Activated naive CD8-positive, alpha-beta T cell treated with anti-CD3 and anti-CD28 coated beads, Interleukin-2, amount 50 U/mL, for 16 hours (primary cell): ENCODE results near the gene PNPT1.
"Not testable (repeated sequence)": the region's sequence is repeated elsewhere in the genome, so short reads cannot be mapped to it uniquely, and the experiment has no call there.

Experiments
- DNase-seq: peaks from one replicate; pipeline ENCODE4 v3.0.0-alpha.2; 2020; ENCODE audit warnings: low read depth, low spot score

Gene PNPT1

GRCh38 chr2:55693181-55694125 lies at the start of gene PNPT1:
PNPT1 (minus strand) TSS chr2:55693844; CDS start chr2:55693823, 21 bp downstream.
- peak; percentile 89 for DNase-seq

GRCh38 chr2:55742996-55743395 lies 49.4 kb upstream of the PNPT1 start:
- DNase-seq: no peak

GRCh38 chr2:55736019-55736536 lies 42.4 kb upstream of the PNPT1 start:
- DNase-seq: not testable (repeated sequence)

- DNase-seq: no peak
Measured at GRCh38 chr2:55734726-55735125, 41.1 kb upstream of the PNPT1 start.

GRCh38 chr2:55733335-55733734 lies 39.7 kb upstream of the PNPT1 start:
- DNase-seq: no peak

GRCh38 chr2:55732854-55733253 lies 39.2 kb upstream of the PNPT1 start:
- DNase-seq: no peak

- DNase-seq: no peak
Measured at GRCh38 chr2:55729136-55729685, 35.6 kb upstream of the PNPT1 start.

- DNase-seq: no peak
Measured at GRCh38 chr2:55721596-55722215, 28.1 kb upstream of the PNPT1 start.

GRCh38 chr2:55720417-55720816 lies 26.8 kb upstream of the PNPT1 start:
- DNase-seq: no peak

- DNase-seq: no peak
Measured at GRCh38 chr2:55719852-55720251, 26.2 kb upstream of the PNPT1 start.

GRCh38 chr2:55718165-55719008 lies 24.7 kb upstream of the PNPT1 start:
- DNase-seq: no peak

GRCh38 chr2:55715626-55716025 lies 22.0 kb upstream of the PNPT1 start:
- DNase-seq: no peak

GRCh38 chr2:55715178-55715577 lies 21.5 kb upstream of the PNPT1 start:
- not testable (repeated sequence) for DNase-seq

- DNase-seq: no peak
Measured at GRCh38 chr2:55712477-55713060, 18.9 kb upstream of the PNPT1 start.

- no peak for DNase-seq
Measured at GRCh38 chr2:55710025-55710424, 16.4 kb upstream of the PNPT1 start.

GRCh38 chr2:55707751-55708150 lies 14.1 kb upstream of the PNPT1 start:
- DNase-seq: no peak

GRCh38 chr2:55706258-55706657 lies 12.6 kb upstream of the PNPT1 start:
- DNase-seq: not testable (repeated sequence)

GRCh38 chr2:55705027-55705653 lies 11.5 kb upstream of the PNPT1 start:
- DNase-seq: no peak

GRCh38 chr2:55703350-55703749 lies 9.7 kb upstream of the PNPT1 start:
- no peak for DNase-seq

- DNase-seq: not testable (repeated sequence)
Measured at GRCh38 chr2:55692740-55693139, 904 bp downstream of the PNPT1 start.

GRCh38 chr2:55672630-55673029 lies 21.0 kb downstream of the PNPT1 start:
- no peak for DNase-seq
